Astrocyte of the hippocampus (primary cell): Measurements from ENCODE around the gene BCL7C.

Experiments used
- DNase-seq: peaks from one replicate; pipeline ENCODE4 v3.0.0; 2011; ENCODE audit warnings: low read depth, low spot score

Gene BCL7C

DNA sequence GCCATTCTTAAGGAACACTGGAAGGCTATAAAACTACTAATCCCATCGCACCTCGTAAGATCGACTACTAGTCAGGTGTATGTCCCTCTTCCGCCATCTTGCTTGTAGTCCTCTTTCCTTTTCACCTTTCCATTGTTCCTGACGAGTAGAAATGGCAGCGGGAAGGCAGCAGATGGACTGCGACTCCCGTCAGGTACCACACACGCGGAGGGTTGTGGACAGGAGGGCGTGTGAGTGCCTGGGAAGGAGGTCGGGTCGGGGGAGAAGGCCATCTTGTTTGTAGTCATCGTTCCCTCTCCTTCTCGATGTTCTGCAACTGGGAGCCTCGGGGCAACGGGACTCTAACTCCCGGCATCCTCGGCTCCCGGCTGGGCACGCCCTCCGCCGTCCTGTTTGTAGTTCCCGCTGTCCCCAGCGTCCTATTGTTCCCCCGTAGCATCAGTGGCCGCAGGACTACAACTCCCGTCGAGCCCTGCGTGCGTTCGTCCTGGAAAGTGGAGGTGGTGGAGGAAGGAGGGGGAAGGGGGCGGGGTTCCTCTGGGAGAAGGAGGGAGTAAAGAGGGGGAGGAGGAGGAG lies 29.2 kb upstream of the BCL7C start:
- DNase-seq = peak; percentile 100

DNA sequence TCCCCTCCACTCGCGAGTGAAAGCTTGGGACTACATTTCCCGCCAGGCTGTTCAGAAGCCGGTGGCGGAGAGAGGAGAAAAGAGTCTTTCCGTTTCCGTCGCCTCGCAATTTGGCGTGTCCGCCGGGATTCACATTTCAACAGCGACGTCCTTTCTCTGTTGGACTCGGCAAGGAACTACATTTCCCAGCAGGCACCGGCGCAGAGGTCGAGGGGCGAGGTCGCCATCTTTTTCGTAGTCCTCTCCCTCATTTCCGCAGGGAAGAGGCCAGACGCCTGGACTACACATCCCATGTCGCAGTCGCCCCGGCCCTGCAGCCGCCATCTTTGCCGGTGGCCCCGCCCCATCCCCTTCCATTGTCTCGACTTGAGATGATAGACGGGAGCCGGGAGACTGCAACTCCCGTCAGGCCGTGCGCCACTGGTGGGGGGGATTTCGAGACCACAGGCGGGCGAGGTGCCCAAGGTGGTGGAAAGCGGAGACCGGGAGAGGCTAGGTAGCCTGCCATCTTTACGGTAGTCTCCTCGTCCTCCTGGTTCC lies 28.6 kb upstream of the BCL7C start:
- DNase-seq = peak; percentile 100

DNA sequence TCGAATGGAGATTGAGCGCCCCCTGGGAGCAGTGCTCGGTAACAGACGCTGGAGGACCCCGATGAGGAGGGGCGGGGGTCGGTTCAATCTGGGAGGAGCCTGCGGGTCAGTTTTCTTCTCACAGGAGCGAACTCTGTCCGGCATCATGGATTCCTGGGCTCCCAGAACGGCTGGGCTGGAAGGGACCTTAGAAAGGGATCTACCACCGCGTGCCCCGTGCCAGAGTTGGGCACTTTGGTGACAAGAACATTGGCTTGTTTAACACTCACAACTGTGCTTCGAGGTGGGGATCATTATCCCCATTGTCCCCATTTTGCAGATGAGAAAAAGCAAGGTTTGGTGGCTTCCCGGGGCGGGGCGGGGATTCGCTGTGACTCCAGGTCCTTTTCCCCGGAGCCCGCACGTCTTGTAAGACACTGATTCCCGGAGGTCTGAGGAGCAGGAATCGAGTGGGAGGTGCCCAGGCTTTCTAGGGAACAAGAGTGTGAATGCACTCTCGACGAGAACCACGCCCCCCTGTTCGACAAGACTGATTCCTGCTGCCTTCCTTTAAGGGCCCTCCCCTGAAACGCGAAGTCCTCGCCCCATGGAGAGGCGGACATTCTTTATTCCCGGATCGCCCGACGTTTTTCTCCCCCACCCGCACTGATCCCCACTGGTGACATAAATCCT lies 28.0 kb upstream of the BCL7C start:
- DNase-seq = peak; percentile 96

DNA sequence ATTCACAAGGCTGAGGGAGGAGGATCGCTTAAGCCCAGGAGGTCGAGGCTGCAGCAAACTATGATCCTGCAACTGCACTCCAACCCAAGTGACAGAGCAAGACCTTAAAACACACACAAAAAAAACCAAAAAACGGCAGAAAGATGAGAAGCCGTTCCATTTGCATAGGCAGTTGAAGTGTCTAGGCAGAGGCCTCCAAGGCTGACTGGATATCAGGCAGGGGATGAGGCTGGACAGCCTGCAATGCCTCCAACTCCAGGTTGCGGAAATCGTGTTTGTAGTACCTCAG lies 27.5 kb upstream of the BCL7C start:
- DNase-seq = no peak

DNA sequence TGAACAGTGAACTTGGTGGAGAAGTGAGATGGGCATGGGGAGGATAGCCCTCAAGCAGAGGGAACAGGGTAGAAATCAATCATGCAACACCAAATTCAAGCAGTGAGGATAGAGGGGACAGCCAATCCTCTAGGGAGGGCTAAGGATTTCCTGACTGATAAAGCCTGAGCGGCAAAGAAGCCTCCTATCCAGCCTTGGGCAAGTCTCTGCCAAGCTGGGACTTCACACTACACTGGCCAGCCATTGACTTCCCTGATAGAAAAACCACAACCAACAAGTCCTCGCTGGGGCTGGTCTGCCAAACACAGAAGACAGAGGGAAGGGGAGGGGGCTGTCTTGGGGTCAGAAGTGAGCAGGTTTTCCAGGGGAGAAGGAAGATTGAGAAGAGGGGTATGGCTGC lies 27.0 kb upstream of the BCL7C start:
- DNase-seq = no peak

DNA sequence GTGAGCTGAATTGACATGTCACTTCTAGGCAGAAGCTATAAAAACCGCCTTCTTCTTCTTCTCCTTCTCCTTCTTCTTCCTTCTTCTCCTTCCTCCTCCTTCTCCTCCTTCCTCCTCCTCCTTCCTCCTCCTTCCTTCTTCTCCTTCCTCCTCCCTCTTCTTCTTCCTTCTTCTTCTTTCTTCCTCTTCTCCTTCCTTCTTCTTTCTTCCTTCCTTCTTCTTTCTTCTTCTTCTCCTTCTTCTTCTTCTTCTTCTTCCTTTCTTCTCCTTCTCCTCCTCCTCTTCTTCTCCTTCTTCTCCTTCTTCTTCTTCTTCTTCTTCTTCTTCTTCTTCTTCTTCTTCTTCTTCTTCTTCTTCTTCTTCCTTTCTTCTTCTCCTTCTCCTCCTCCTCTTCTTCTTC lies 24.7 kb upstream of the BCL7C start:
- DNase-seq = no peak

DNA sequence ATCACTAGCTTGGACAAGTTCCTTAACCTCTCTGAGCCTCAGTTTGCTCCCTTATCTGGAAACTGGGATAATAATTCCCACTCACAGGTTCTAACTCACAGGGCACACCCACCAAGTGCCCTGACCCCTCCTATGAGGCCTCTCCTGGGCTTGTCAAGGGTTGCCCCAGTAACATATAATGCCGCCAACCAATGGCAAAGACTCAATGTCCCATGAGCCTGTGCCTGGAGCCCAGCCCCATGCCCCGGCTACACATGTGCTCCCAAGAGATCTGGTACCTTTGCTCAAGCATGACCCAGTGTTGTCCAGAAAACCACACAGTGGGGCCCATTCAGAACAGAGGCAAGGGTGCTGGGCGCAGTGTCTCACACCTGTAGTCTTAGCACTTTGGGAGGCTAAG lies 21.0 kb upstream of the BCL7C start:
- DNase-seq = no peak

DNA sequence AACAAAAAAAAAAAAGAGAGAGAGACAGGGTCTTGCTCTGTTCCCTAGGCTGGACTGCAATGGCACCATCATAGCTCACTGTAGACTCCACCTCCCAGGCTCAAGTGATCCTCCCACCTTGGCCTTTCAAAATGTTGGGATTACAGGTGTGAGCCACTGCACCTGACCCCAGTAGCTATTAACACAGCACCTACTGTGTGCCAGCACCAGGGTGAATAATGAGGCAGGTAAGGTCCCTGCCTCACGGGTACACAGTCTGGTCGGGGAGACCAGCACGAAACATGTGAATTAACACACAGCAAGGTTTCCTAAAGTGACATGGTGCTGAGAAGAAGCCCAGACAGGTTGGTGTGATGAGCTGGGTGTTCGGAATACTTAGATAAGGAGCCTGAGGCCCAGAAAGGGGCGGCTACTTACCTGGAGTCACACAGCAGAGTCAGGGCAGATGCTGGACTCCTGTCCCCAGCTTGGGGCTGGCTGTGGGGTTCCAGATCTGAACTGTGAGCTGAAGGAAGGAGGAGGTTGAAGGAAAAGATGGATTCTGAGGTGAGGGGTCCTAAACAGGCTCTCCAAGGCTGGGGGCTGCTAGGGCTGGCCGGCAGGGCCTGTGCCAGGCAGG lies 19.0 kb upstream of the BCL7C start:
- no peak for DNase-seq

DNA sequence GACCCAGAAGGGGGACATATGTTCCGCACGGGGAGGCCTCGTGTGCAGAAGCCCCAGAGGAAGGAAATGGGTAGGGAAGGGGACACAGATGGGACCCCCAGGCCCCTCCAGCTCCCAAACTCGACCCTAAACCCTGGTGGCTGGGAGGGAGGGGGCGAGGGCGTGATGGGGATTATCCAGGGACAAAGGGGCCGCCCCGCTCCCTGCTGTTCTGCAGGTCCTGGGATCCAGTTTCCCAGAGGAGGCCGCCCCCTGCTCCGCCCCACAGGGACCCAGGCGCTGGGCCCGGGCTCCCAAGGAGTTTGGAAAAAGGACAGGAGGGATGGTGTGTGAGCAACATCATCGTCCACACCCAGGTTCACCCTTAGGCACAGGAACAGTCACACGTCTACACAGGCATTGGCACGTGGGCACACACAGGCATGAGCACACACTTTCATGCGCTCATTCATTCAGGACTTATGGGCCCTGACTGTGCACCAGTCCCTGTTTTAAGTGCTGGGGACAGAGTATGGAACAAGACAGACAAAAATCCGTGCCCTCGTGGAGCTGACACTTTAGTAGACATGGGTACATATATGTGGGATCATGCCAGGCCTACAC lies 16.7 kb upstream of the BCL7C start:
- no peak for DNase-seq

DNA sequence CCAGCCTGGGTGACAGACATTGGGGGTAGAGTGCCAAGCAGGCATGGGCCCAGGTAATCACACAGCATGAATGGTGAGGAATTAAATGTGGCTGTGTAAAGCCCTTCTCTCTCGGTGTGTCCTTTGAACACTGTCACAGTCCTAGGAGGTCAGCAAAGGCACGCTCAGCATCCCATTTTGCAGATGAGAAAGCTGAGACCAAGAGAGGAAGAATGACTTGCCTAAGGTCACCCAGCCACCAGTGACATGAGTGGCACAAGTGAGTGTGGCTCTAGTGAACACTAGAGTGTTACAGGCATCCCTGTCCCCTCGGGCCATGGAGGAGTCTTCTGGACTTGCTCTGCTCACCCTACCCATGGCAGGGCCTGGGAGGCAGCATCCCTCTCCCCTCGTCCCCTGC lies 13.2 kb upstream of the BCL7C start:
- DNase-seq = no peak

DNA sequence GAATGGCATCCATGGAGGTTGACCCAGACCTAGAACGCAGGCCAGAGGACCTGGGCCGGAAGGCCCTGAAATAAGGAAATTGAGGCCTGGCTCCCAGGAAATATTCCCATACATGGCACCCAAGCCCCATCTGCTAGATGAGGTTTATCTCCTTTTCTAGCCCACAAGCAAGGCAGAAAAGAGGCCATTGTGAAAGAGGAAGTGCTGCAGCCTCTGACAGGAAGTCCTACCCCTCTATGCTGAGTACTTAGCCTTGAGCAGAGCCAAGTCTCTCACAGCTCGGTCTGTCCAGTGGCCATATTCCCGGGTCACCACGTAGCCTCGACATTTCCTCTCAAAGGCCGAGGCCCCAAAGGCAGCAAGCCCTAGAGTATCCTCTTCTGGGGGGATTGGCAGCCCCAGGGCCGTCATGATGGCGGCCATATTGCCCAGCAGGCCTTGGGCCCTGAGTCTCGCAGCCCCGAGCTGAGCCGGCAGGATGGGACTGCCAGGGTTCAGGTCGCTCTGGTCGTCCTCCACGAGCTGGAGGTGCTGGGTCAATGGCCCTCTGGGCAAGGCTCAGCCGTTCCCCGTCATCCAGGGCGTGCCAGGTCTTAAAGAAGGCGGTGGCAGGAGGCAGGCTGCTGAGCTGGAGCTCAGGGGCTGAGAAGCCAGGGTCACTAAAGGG lies 10.4 kb upstream of the BCL7C start:
- no peak for DNase-seq

DNA sequence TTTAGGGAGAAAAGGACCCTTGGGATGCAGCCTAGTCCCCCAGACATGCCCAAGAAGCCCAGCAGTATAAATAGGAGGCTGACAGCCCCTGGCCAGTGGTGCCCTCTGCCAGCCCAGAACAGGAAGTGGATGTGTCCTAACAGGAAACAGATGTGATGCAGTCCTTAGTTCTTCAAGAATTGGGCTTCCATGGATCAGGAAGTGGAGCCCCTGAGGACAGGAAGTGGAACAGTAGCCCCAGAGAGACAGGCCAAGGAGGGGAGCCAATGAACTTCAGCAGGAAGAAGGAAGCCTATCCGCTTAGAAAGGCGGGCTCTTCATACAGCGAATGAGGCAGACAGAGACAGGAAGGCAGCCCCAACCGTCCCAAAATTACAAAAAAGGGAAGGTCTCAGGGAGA lies 9.7 kb upstream of the BCL7C start:
- no peak for DNase-seq

DNA sequence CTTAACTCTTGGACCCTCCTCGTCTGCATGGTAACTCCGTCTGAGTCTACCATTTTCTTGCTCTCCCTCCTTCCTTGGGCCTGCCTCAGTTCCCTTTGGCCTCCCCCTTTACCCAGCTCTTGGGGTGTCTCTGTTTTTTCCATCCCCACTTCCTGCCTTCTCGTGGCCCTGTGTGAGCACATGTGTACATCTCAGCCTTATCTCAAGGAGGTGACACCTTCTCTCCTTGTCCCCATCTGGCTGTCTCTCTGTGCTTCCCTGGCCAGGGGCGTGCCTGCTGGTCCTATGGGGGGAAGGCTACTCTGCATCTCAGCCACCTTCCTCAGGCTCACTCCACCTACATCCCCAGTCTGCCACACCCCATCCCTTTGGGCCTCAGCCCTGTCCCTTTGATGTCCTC lies 9.1 kb upstream of the BCL7C start:
- no peak for DNase-seq

DNA sequence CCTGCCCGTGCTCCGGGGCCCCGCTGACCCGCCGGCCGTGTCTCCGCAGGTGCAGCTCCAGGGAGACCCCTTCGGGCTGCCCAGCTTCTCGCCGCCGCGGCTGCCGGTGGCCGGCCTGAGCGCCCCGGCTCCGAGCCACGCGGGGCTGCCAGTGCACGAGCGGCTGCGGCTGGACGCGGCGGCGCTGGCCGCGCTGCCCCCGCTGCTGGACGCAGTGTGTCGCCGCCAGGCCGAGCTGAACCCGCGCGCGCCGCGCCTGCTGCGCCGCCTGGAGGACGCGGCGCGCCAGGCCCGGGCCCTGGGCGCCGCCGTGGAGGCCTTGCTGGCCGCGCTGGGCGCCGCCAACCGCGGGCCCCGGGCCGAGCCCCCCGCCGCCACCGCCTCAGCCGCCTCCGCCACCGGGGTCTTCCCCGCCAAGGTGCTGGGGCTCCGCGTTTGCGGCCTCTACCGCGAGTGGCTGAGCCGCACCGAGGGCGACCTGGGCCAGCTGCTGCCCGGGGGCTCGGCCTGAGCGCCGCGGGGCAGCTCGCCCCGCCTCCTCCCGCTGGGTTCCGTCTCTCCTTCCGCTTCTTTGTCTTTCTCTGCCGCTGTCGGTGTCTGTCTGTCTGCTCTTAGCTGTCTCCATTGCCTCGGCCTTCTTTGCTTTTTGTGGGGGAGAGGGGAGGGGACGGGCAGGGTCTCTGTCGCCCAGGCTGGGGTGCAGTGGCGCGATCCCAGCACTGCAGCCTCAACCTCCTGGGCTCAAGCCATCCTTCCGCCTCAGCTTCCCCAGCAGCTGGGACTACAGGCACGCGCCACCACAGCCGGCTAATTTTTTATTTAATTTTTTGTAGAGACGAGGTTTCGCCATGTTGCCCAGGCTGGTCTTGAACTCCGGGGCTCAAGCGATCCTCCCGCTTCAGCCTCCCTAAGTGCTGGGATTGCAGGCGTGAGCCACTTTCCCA lies 8.4 kb upstream of the BCL7C start:
- peak; percentile 94 for DNase-seq

DNA sequence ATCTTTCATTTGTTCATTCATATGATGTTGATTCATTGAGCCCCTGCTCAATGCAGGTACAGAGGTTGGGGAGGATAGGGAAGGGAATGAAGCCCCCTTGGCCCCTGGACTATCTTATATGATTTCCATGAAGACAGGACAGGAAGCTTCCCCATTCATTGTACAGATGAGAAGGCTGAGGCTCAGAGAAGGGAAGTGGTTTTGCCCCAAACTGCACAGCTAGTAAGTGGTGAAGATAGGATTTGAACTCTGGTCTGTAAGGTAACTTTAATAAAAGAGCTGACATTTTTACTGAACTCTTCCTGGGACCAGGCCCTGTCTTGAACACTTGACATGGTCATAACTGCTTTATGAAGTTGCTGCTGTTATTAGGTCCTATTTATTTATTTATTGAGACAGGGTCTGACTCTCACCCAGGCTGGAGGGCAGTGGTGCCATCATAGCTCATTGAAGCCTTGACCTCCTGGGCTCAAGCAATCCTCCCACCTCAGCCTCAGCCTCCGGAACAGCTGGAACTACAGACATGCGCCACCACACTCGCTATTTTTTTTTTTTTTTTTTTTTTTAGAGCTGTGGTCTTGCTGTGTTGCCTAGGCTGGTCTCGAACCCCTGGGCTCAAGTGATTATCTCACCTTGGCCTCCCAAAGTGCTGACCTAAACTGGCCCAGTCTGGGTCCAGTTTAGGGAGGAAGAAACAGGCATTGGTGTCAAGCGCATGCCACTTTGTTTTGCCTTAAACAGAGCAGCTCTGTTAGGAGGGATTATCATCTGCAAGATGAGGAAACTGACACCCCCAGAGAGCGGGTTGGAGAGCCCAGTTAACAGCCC lies 7.5 kb upstream of the BCL7C start:
- DNase-seq = no peak

DNA sequence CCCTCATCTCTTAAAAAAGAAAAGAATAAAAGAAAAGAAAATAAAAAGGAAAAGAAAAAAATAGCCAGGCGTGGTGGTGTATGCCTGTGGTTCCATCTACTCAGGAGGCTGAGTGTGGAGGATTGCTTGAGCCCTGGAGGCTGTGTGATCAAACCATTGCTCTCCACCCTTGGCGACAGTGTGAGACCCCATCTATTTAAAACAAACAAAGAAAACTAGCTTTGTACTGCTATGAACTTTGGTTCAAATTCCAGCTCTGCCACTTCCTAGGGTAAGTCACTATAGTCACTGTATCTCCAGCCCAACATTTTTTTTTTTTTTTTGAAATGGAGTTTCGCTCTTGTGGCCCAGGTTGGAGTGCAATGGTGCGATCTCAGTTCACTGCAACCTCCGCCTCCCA lies 6.7 kb upstream of the BCL7C start:
- DNase-seq = no peak

DNA sequence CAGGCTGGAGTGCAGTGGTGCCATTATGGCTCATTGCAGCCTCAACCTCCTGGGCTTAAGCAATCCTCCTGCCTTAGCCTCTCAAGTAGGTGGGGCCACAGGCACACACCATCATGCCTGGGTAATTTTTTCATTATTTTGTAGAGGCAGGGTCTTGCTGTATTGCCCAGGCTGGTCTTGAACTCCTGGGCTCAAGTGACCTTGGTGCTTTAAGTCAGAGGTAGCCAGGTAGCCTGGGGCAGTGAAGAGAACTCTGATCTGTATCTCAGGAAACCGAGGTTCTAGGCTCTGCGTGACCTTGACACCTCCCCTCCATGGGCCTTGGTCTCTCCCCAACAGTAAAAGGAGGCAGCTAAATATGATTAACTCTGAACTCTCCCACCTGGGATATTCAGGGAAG lies 5.9 kb upstream of the BCL7C start:
- no peak for DNase-seq

DNA sequence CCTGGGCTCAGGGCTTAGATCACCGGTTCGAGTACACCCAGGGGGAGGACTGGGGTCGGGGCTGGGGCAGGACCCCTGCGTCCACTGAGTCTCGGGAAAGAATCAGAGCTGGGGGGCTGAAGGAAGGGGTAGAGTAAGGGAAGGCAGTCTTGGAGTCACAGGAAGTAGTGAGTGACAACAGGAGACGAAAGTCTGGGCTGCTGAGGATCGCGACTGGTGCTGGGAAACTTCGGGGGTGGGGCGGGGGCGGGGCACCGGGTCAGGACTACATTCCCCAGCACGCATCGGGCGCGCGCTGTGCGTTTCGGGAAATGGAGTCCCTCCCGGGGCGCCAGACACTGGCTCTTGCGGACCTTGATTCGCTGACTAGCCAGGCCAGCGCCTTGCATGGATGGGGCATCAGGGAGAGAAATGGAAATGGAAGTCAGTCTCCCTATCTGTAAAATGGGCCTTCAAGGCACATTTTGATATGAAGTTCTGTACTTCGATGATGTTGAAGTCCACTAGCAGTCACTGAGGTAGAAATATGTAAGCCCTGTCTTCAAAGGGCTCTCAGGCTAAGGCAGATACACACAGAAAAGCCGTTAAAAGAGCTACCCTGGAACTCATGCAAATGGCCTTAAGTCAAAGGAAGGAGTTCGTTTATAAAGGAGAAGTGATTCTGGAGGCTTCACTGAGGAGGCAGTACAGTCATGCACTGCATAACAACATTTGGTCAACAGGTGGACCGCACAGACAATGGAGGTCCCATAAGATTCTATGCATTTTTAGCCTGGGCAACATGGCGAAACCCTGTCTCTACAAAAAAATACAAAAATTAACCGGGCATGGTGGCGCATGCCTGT lies 3.2 kb upstream of the BCL7C start:
- peak; percentile 96 for DNase-seq

DNA sequence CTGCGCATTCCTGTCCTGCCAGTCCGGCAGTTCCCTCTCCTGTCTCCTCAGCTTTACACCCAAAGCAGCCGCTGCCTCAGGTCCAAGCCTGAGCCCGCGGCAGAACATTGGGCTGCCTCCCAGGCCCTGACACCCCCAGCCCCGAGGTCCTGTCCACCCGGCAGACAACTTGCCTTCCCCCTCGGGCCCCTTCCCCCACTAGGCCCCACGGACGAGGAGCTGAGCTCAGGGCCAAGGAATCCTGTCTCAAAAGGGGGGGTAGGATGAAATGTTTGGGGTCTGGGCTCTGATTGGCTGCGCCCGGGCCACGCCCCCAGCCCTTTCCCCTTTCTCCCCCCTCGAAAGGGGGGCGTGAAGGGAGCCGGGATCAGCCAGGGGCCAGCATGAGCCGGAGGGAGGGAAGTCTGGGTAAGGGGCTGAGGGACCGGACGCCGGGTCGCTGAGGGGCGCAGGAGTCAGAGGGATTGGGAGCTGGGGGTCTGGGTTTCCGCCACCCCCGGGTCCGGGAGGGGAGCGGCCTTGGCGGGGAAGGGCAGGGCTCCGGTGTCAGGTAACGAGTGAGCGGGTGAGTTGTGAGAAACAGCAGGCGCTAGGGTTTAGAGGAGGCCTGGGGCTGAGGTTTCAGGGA lies 2.5 kb upstream of the BCL7C start, which contains the start of gene CTF1:
CTF1 (plus strand) TSS at position 354 of the 628 bp plus-strand sequence; CDS start at position 384, 30 bp downstream.
- peak; percentile 94 for DNase-seq
